ENCODE measurements around the gene STEAP2.

- TF ChIP-seq CTCF (conservative IDR thresholded peaks at IDR 0.05; ENCODE audit: low read depth, low read length) (no peak), EZH2 (IDR thresholded peaks at IDR 0.05; ENCODE audit: borderline replicate concordance, low read depth, low read length, poor library complexity, severe bottlenecking) (no peak)
Measured at GRCh38 chr7:90222390-90222789, 10.8 kb downstream of the STEAP2 start.
